IPS-18a (cell line): Measurements from ENCODE around the gene PKP1.

Experiments
- H3K27ac ChIP-seq: one replicate; pipeline ENCODE4 v1.5.1; 2013; ENCODE audit warnings: low read length
- H3K27me3 ChIP-seq: one replicate; pipeline ENCODE4 v1.6.1; 2013; ENCODE audit warnings: mild to moderate bottlenecking, low read length; ENCODE audit not compliant: control insufficient read depth, insufficient read depth
- H3K36me3 ChIP-seq: one replicate; pipeline ENCODE4 v1.6.1; 2013; ENCODE audit warnings: low read depth, low read length; ENCODE audit not compliant: control insufficient read depth
- H3K4me1 ChIP-seq: one replicate; pipeline ENCODE4 v1.6.1; 2013; ENCODE audit warnings: low read depth, low read length; ENCODE audit not compliant: control insufficient read depth
- H3K4me3 ChIP-seq: one replicate; pipeline ENCODE4 v1.5.1; 2013; ENCODE audit warnings: low read length
- H3K9ac ChIP-seq: one replicate; pipeline ENCODE4 v1.6.1; 2013; ENCODE audit warnings: mild to moderate bottlenecking, low read length, moderate library complexity
- H3K9me3 ChIP-seq: one replicate; pipeline ENCODE4 v1.6.1; 2013; ENCODE audit warnings: low read depth, low read length; ENCODE audit not compliant: control insufficient read depth

The PKP1 gene

GRCh38 chr1:201302163-201303152 is 19.2 kb downstream of the PKP1 start:
- Histone ChIP-seq H3K4me3 (no peak overlapping the region), H3K9me3 (no peaks in the 10 kb centered on the region), H3K27ac (no peak overlapping the region), H3K36me3 (no peaks in the 10 kb centered on the region), H3K27me3 (no peaks in the 10 kb centered on the region), H3K9ac (no peak overlapping the region), H3K4me1 (no peaks in the 10 kb centered on the region)

GRCh38 chr1:201304126-201304525 is 20.8 kb downstream of the PKP1 start:
- no peak overlapping the region for H3K4me3 ChIP-seq
- no peaks in the 10 kb centered on the region for H3K9me3 ChIP-seq
- no peaks in the 10 kb centered on the region for H3K4me1 ChIP-seq
- H3K36me3 ChIP-seq, result no peaks in the 10 kb centered on the region
- H3K27me3 ChIP-seq, result no peaks in the 10 kb centered on the region
- no peak overlapping the region for H3K9ac ChIP-seq
- no peak overlapping the region for H3K27ac ChIP-seq

- H3K4me3 ChIP-seq, result no peak overlapping the region
- H3K36me3 ChIP-seq, result no peaks in the 10 kb centered on the region
- no peak overlapping the region for H3K9ac ChIP-seq
- H3K4me1 ChIP-seq, result no peaks in the 10 kb centered on the region
- no peak overlapping the region for H3K27ac ChIP-seq
- no peaks in the 10 kb centered on the region for H3K9me3 ChIP-seq
- H3K27me3 ChIP-seq, result peaks cover 12% of the 10 kb centered on the region
These were observed 22.5 kb downstream of the PKP1 start for GRCh38 chr1:201305815-201306214.

GRCh38 chr1:201307231-201307630 is 23.9 kb downstream of the PKP1 start:
- no peak overlapping the region for H3K4me3 ChIP-seq
- no peaks in the 10 kb centered on the region for H3K9me3 ChIP-seq
- H3K4me1 ChIP-seq, result no peaks in the 10 kb centered on the region
- H3K27me3 ChIP-seq, result peaks cover 13% of the 10 kb centered on the region
- no peak overlapping the region for H3K9ac ChIP-seq
- no peaks in the 10 kb centered on the region for H3K36me3 ChIP-seq
- H3K27ac ChIP-seq, result no peak overlapping the region

GRCh38 chr1:201307760-201308499 is 24.6 kb downstream of the PKP1 start:
- Histone ChIP-seq H3K36me3 (no peaks in the 10 kb centered on the region), H3K27me3 (peaks cover 13% of the 10 kb centered on the region), H3K4me3 (no peak overlapping the region), H3K4me1 (no peaks in the 10 kb centered on the region), H3K9me3 (no peaks in the 10 kb centered on the region), H3K9ac (no peak overlapping the region), H3K27ac (no peak overlapping the region)

- H3K27ac ChIP-seq, result no peak overlapping the region
- no peak overlapping the region for H3K4me3 ChIP-seq
- no peaks in the 10 kb centered on the region for H3K9me3 ChIP-seq
- no peaks in the 10 kb centered on the region for H3K4me1 ChIP-seq
- H3K36me3 ChIP-seq, result no peaks in the 10 kb centered on the region
- H3K9ac ChIP-seq, result no peak overlapping the region
- peaks cover 13% of the 10 kb centered on the region for H3K27me3 ChIP-seq
These were observed 26.1 kb downstream of the PKP1 start for GRCh38 chr1:201309416-201309815.

- no peak overlapping the region for H3K4me3 ChIP-seq
- peaks cover 13% of the 10 kb centered on the region for H3K27me3 ChIP-seq
- H3K9ac ChIP-seq, result no peak overlapping the region
- no peaks in the 10 kb centered on the region for H3K36me3 ChIP-seq
- no peak overlapping the region for H3K27ac ChIP-seq
- H3K9me3 ChIP-seq, result no peaks in the 10 kb centered on the region
- no peaks in the 10 kb centered on the region for H3K4me1 ChIP-seq
These were observed 27.1 kb downstream of the PKP1 start for GRCh38 chr1:201310251-201310985.

- H3K27me3 ChIP-seq, result peaks cover 13% of the 10 kb centered on the region
- no peaks in the 10 kb centered on the region for H3K9me3 ChIP-seq
- no peak overlapping the region for H3K9ac ChIP-seq
- H3K4me3 ChIP-seq, result no peak overlapping the region
- H3K27ac ChIP-seq, result no peak overlapping the region
- no peaks in the 10 kb centered on the region for H3K4me1 ChIP-seq
- no peaks in the 10 kb centered on the region for H3K36me3 ChIP-seq
These were observed 27.7 kb downstream of the PKP1 start for GRCh38 chr1:201310986-201311355.

GRCh38 chr1:201311356-201312011 is 28.2 kb downstream of the PKP1 start:
- peaks cover 13% of the 10 kb centered on the region for H3K27me3 ChIP-seq
- no peak overlapping the region for H3K9ac ChIP-seq
- no peak overlapping the region for H3K27ac ChIP-seq
- H3K36me3 ChIP-seq, result no peaks in the 10 kb centered on the region
- H3K9me3 ChIP-seq, result no peaks in the 10 kb centered on the region
- no peak overlapping the region for H3K4me3 ChIP-seq
- no peaks in the 10 kb centered on the region for H3K4me1 ChIP-seq

GRCh38 chr1:201312298-201312697 is 29.0 kb downstream of the PKP1 start:
- Histone ChIP-seq H3K36me3 (no peaks in the 10 kb centered on the region), H3K27ac (no peak overlapping the region), H3K9me3 (no peaks in the 10 kb centered on the region), H3K4me3 (no peak overlapping the region), H3K27me3 (peaks cover 13% of the 10 kb centered on the region), H3K4me1 (no peaks in the 10 kb centered on the region), H3K9ac (no peak overlapping the region)

GRCh38 chr1:201313086-201313485 is 29.8 kb downstream of the PKP1 start:
- Histone ChIP-seq H3K9me3 (no peaks in the 10 kb centered on the region), H3K9ac (no peak overlapping the region), H3K27ac (no peak overlapping the region), H3K4me3 (no peak overlapping the region), H3K36me3 (no peaks in the 10 kb centered on the region), H3K27me3 (peaks cover 13% of the 10 kb centered on the region), H3K4me1 (no peaks in the 10 kb centered on the region)
